ENCODE data around the gene POLRMT. TPM values are rescaled to one million over a fixed set of nuclear protein-coding genes. Genes with fewer than 3 reads are reported as not detected.

The POLRMT gene
- total RNA-seq, 1 experiment from 2014 or later: 139 TPM

DNA sequence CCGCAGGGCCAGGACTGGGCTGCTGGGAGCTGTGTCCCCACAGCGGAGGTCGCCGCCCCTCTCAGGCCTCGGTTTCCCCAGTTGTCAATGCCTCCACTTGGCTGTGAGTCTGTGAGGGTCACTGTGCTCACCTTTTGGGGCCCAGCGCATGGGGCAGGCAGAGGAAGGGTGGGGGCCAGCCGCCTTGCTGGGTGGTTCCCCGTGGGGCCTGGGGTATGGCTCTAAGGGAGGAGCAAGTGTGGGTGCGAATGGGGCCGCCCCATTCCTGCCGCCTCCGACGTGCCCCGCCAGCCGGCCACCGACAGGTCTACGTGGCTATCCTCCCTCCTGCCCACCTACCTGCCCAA, 5.5 kb upstream of the POLRMT start:
- ChIA-PET CTCF (no interaction called here), POLR2A (no interaction called here)
- peak overlapping the region; percentile 76 for H3K4me3 Mint-ChIP-seq
- DNase-seq (ENCODE audit: low spot score) (no peak), ATAC-seq (no peak)
- H3K9me3 Mint-ChIP-seq: peaks cover 4% of the 10 kb centered on the region; the same call in 1 of the 2 replicates
- peaks cover 26% of the 10 kb centered on the region for H3K27me3 Mint-ChIP-seq (ENCODE audit: low read depth)
- TF ChIP-seq TEAD4 (CRISPR knock-in tag; IDR thresholded peaks at IDR 0.05): no peak
- TF ChIP-seq NFATC4 (CRISPR knock-in tag; IDR thresholded peaks at IDR 0.05): no peak
- peaks cover 8% of the 10 kb centered on the region for H3K4me1 Mint-ChIP-seq
- H3K36me3 Mint-ChIP-seq: no peaks in the 10 kb centered on the region
- H3K27ac Mint-ChIP-seq: no peak overlapping the region

DNA sequence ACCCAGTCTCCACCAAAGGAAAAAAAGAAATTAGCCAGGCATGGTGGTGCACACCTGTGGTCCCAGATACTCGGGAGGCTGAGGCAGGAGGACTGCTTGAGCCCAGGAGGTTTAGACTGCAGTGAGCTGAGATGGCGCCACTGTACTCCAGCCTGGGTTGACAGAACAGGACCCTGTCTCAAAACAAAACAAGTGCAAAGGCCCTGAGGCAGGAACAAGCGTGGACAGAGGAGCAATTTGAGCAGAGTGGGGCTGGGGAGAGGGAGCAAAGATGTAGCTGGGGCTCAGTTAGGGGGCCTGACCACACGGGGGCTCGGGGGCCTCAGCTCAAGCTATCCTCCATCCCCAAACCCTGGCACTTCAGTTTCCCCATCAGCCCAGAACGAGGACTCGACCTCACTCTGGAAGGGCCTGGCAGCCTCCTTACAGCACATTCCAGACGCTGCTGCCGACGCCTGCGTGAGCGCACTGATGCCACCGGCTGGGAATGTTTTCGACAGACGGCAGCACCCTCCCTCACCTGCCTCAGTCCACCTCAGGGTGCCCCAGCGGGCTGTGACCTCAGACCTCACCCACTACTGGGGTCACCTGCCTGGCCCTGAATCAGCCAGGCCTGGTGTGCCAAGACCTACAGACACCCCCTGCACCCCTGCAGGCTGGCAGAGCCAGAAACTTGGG, 1.8 kb upstream of the POLRMT start:
- H3K27ac Mint-ChIP-seq: no peak overlapping the region
- DNase-seq (ENCODE audit: low spot score): no peak
- POLR2A ChIA-PET: no interaction called here
- ATAC-seq: no peak
- peaks cover 26% of the 10 kb centered on the region for H3K27me3 Mint-ChIP-seq (ENCODE audit: low read depth)
- 0 out of 2 replicates have a peak, but pooled peaks cover 7% of the 10 kb centered on the region for H3K36me3 Mint-ChIP-seq
- H3K9me3 Mint-ChIP-seq: peaks cover 4% of the 10 kb centered on the region; the same call in 1 of the 2 replicates
- no peak for TF ChIP-seq ETV6 (CRISPR knock-in tag; IDR thresholded peaks at IDR 0.05)
- no peak for TF ChIP-seq TEAD1 (CRISPR knock-in tag; IDR thresholded peaks at IDR 0.05)
- no peak for TF ChIP-seq ZNF138 (CRISPR knock-in tag; conservative IDR thresholded peaks at IDR 0.05)
- TF ChIP-seq, protein P1, sequence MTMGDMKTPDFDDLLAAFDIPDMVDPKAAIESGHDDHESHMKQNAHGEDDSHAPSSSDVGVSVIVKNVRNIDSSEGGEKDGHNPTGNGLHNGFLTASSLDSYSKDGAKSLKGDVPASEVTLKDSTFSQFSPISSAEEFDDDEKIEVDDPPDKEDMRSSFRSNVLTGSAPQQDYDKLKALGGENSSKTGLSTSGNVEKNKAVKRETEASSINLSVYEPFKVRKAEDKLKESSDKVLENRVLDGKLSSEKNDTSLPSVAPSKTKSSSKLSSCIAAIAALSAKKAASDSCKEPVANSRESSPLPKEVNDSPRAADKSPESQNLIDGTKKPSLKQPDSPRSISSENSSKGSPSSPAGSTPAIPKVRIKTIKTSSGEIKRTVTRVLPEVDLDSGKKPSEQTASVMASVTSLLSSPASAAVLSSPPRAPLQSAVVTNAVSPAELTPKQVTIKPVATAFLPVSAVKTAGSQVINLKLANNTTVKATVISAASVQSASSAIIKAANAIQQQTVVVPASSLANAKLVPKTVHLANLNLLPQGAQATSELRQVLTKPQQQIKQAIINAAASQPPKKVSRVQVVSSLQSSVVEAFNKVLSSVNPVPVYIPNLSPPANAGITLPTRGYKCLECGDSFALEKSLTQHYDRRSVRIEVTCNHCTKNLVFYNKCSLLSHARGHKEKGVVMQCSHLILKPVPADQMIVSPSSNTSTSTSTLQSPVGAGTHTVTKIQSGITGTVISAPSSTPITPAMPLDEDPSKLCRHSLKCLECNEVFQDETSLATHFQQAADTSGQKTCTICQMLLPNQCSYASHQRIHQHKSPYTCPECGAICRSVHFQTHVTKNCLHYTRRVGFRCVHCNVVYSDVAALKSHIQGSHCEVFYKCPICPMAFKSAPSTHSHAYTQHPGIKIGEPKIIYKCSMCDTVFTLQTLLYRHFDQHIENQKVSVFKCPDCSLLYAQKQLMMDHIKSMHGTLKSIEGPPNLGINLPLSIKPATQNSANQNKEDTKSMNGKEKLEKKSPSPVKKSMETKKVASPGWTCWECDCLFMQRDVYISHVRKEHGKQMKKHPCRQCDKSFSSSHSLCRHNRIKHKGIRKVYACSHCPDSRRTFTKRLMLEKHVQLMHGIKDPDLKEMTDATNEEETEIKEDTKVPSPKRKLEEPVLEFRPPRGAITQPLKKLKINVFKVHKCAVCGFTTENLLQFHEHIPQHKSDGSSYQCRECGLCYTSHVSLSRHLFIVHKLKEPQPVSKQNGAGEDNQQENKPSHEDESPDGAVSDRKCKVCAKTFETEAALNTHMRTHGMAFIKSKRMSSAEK (CRISPR knock-in tag; IDR thresholded peaks at IDR 0.05; ENCODE audit: borderline replicate concordance): no peak
- TF ChIP-seq JAZF1 (CRISPR knock-in tag; IDR thresholded peaks at IDR 0.05): no peak
- no peak for TF ChIP-seq NR2C2 (CRISPR knock-in tag; IDR thresholded peaks at IDR 0.05)
- TF ChIP-seq FOXP1 (CRISPR knock-in tag; IDR thresholded peaks at IDR 0.05; ENCODE audit: borderline replicate concordance): no peak
- TF ChIP-seq ZNF263 (CRISPR knock-in tag; IDR thresholded peaks at IDR 0.05; ENCODE audit: low read depth): no peak
- TF ChIP-seq, protein P2, sequence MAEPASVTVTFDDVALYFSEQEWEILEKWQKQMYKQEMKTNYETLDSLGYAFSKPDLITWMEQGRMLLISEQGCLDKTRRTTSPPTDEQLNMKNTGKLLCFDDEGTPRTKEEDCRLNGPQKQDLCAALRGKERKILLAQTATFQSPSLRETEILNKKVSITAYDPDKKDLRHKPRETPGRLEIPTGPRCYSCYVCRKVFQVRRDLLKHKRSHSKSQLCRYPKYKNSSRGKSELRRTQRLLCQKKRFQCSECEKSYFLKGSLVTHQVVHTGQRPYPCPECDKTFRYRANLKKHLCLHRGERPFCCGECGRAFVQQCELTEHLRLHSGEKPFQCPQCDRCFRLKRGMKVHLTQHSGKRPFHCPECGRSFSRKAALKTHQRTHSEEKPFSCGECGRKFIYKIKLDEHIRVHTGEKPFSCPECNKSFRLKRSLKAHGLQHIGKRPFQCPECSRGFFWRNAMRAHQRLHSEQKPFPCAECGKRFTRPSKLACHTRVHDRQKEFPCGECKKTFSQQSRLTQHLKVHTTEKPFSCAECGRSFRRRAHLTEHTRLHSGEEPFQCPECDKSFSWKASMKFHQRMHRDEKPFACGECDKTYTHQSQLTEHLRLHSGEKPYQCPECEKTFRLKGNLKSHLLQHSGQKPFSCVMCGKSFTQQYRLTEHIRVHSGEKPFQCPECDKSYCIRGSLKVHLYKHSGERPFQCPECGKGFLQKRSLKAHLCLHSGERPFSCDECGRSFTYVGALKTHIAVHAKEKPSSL (CRISPR knock-in tag; conservative IDR thresholded peaks at IDR 0.05): no peak
- TF ChIP-seq, protein P3, sequence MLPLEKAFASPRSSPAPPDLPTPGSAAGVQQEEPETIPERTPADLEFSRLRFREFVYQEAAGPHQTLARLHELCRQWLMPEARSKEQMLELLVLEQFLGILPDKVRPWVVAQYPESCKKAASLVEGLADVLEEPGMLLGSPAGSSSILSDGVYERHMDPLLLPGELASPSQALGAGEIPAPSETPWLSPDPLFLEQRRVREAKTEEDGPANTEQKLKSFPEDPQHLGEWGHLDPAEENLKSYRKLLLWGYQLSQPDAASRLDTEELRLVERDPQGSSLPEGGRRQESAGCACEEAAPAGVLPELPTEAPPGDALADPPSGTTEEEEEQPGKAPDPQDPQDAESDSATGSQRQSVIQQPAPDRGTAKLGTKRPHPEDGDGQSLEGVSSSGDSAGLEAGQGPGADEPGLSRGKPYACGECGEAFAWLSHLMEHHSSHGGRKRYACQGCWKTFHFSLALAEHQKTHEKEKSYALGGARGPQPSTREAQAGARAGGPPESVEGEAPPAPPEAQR (CRISPR knock-in tag; IDR thresholded peaks at IDR 0.05): no peak
- H3K4me3 Mint-ChIP-seq: no peak overlapping the region
- peaks cover 17% of the 10 kb centered on the region for H3K4me1 Mint-ChIP-seq
- CTCF ChIA-PET: no interaction called here

DNA sequence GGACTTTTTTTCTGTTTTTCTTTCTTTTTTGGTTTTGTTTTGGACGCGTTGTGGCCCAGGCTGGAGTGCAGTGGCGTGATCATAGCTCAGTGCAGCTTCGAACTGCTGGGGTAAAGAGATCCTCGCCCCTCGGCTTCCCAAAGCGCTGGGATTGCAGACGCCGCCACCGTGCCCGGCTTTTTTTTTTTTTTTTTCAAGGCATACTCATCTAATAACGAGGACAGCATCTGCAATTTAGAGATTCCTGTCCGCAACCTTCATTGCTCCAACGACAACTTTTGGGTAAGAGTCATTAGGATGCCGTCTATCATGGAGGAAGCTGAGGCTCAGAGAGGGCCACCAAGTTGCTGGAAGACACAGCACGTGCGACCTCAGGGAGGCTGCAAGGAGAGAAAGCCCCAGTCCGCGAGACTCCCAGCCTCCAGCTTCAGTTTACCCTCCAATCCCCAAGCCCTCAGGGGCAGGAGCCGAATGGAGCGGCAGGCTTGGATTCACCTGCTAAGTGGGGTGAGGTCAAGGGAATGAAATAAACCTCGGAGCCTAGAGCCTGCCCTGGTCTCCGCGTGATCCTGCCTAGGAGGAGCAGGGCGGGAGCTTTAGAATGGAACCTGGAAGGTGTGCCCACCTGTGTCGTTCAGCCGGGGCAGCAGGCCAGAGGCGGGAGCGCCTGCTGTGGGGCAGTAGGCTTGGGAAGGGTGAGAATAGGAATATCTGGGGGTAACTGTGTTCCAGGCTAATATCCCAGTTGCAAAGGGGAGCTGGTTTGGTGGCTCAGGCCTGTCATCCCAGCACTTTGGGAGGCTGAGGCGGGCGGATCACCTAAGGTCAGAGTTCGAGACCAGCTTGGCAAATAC, 676 bp upstream of the POLRMT start:
- peak overlapping the region; percentile 60 for H3K27ac Mint-ChIP-seq
- TF ChIP-seq, protein P4, sequence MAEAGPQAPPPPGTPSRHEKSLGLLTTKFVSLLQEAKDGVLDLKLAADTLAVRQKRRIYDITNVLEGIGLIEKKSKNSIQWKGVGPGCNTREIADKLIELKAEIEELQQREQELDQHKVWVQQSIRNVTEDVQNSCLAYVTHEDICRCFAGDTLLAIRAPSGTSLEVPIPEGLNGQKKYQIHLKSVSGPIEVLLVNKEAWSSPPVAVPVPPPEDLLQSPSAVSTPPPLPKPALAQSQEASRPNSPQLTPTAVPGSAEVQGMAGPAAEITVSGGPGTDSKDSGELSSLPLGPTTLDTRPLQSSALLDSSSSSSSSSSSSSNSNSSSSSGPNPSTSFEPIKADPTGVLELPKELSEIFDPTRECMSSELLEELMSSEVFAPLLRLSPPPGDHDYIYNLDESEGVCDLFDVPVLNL (CRISPR knock-in tag; IDR thresholded peaks at IDR 0.05; ENCODE audit: borderline replicate concordance, low read depth): no peak
- TF ChIP-seq FOXJ3 (CRISPR knock-in tag; IDR thresholded peaks at IDR 0.05; ENCODE audit: borderline replicate concordance): no peak
- no peak for TF ChIP-seq ELF4 (CRISPR knock-in tag; IDR thresholded peaks at IDR 0.05; ENCODE audit: low read depth)
- no peak for TF ChIP-seq CREM (CRISPR knock-in tag; IDR thresholded peaks at IDR 0.05)
- no peak for TF ChIP-seq CREB1 (CRISPR knock-in tag; IDR thresholded peaks at IDR 0.05)
- TF ChIP-seq, protein P3 (CRISPR knock-in tag; IDR thresholded peaks at IDR 0.05): no peak
- TF ChIP-seq, protein P5, sequence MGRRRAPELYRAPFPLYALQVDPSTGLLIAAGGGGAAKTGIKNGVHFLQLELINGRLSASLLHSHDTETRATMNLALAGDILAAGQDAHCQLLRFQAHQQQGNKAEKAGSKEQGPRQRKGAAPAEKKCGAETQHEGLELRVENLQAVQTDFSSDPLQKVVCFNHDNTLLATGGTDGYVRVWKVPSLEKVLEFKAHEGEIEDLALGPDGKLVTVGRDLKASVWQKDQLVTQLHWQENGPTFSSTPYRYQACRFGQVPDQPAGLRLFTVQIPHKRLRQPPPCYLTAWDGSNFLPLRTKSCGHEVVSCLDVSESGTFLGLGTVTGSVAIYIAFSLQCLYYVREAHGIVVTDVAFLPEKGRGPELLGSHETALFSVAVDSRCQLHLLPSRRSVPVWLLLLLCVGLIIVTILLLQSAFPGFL (CRISPR knock-in tag; IDR thresholded peaks at IDR 0.05; ENCODE audit: borderline replicate concordance): no peak

More for the DNA sequence above, 676 bp upstream of the POLRMT start:
- peaks cover 21% of the 10 kb centered on the region for H3K27me3 Mint-ChIP-seq (ENCODE audit: low read depth)
- CTCF ChIA-PET: interaction anchor here (0.7 to 1.2 kb wide), 5 partner anchors 18 to 108 kb away, joined by 3 to 5 read pairs (median 3); no protein-coding TSS in a partner anchor
- H3K36me3 Mint-ChIP-seq: peaks cover 12% of the 10 kb centered on the region
- H3K4me1 Mint-ChIP-seq: peaks cover 13% of the 10 kb centered on the region
- H3K4me3 Mint-ChIP-seq: peak overlapping the region; percentile 87
- POLR2A ChIA-PET: interaction anchor here (0.7 kb wide), 2 partner anchors 386 to 437 kb away, joined by 4 to 5 read pairs; no protein-coding TSS in a partner anchor
- H3K9me3 Mint-ChIP-seq: peaks cover 4% of the 10 kb centered on the region; the same call in 1 of the 2 replicates
- DNase-seq (ENCODE audit: low spot score) (no peak), ATAC-seq (no peak)
